ENCODE data around the gene HOMER3. TPM values are rescaled to one million over a fixed set of nuclear protein-coding genes. Genes with fewer than 3 reads are reported as not detected.
A peak's percentile ranks its signal among the peaks of the same experiment; 100 is the strongest.

HOMER3 gene
- total and polyA plus RNA-seq, 2 donors (not counting 3 experiments of a cell fraction or from before 2014, with no cell fraction given): 139 to 184 TPM

DNA sequence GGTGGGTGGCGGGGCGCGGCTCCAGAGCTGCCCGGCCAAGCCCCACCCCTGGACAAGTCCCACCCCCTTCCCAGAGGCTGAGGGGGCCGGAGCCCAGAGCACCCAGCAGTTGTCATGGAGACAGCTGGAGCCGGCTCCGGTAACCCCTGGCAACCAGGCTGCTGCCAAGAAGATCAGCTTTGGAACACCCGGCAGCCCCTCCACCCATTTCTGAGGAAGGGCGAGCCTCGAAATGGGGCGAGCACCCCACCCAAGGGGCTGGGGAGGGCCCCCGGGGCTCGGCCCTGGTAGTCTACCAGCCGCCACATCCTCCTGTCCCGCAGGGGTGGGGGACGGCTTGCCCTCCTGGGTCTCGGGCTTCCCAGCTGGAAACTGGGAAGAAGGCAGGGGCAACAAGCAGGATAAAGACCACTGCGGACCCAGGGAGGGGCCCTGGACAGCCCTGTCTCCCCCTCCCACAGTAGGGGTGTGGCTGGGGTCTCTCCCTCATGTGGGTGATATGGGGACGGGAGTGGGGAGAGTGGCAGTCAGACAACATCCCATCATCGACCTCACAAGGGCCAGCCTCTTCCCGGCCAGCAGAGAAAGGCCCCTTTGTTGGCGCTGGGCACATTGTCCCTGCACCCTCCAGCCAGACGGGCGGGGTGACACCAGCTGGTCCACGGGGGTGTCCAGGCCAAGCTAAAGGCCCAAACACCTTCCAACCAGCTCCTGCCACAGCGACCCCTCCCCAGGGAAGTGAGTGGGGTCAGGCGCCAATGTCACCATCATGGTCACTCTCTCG lies 46.6 kb downstream of the HOMER3 start:
- Histone ChIP-seq H2AFZ (ENCODE audit: low read depth, low read length) (peak overlapping the region; percentile 81), H3K9me3 (replicated peaks; ENCODE audit: control insufficient read depth, insufficient read depth, low read length) (no peaks in the 10 kb centered on the region), H3K79me2 (ENCODE audit: control insufficient read depth, insufficient read depth, low read length) (no peaks in the 10 kb centered on the region), H3K4me2 (ENCODE audit: insufficient read depth, low read length) (peak overlapping the region; percentile 69), H3K9me1 (replicated peaks; ENCODE audit: control insufficient read depth, extremely low read depth, insufficient read depth, low read length) (no peaks in the 10 kb centered on the region), H3K4me3 (replicated peaks in 1 of 3; ENCODE audit: insufficient read depth in 1 of 3, low read depth in 1 of 3, low read length in 3 of 3) (peak overlapping the region in 2 of 3 experiments; percentile 35 to 54), H4K20me1 (replicated peaks; ENCODE audit: control insufficient read depth, extremely low read depth, insufficient read depth, low read length) (no peaks in the 10 kb centered on the region), H3K4me1 (ENCODE audit: control insufficient read depth, extremely low read depth, insufficient read depth, low read length) (no peaks in the 10 kb centered on the region), H3K27ac (ENCODE audit: insufficient read depth, low read depth, low read length) (no peak overlapping the region), H3K36me3 (ENCODE audit: control insufficient read depth in 2 of 2, extremely low read depth in 1 of 2, insufficient read depth in 2 of 2, low read length in 2 of 2) (peaks cover 0 to under 1% of the 10 kb centered on the region in 2 experiments), H3K9ac (replicated peaks; ENCODE audit: extremely low read depth, insufficient read depth, low read length) (no peak overlapping the region), H3K27me3 (ENCODE audit: control insufficient read depth in 2 of 2, insufficient read depth in 2 of 2, low read length in 2 of 2) (peaks cover 0 to 2% of the 10 kb centered on the region in 2 experiments)
- DNase-seq (ENCODE audit: low read depth, low spot score): no peak
- intact Hi-C loops (cut with micrococcal nuclease) (loop anchor here (1.0 to 5.0 kb wide), 3 partner anchors 24 to 92 kb away; partner anchors contain the start of genes COPE and DDX49), dilution Hi-C loops (cut with MboI; ENCODE audit: extremely low pct_ligation_motif_present, low sequenced_read_pairs) (no loop called here)
- TF ChIP-seq POLR2A (IDR thresholded peaks at IDR 0.05; ENCODE audit: low read depth, low read length): no peak
- no peak for FAIRE-seq
- BruUV-seq (replicated peaks): no TSS peak
- ChIA-PET CTCF (interaction anchor here (0.6 to 2.8 kb wide), 6 partner anchors 17 to 105 kb away, joined by 3 to 33 read pairs (median 4); no protein-coding TSS in a partner anchor), POLR2A (interaction anchor here (0.6 kb wide), 2 partner anchors 10 to 93 kb away, joined by 5 to 8 read pairs; no protein-coding TSS in a partner anchor)

DNA sequence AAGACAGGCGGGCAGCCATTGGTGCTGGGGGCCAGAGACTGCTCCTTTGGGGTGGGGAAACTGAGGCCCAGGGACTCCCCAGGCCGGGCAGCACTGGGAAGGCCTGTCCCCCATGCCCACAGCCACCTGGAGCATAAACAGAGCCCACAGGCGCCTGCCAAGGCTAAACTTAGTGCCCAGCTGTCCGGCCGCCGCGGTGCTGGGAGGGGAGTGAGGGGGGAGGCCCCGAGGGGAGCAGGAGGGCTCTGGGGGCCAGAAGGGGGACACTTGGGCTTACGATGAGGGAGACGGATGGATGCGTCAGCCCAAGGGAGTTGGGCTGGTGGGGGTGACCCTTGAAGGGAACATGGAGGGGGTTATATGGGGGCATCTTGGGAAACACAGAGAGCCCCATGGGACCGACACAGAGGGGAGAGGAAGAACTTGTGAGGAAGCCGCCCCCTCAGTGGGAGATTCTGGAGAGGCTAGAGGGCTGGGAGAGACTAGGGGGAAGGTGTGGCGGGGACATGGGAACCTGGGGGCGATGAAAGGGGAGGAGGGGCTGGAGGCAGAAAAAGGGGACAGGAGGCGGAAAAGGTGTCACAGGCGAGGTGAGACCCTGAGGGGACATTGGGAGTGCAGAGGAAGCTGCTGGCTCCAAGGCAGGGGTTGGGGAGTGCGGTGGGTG lies 47.3 kb downstream of the HOMER3 start:
- TF ChIP-seq EZH2 (IDR thresholded peaks at IDR 0.05; ENCODE audit: borderline replicate concordance, low read depth, low read length, severe bottlenecking) (no peak), JUN (IDR thresholded peaks at IDR 0.05; ENCODE audit: borderline replicate concordance, insufficient read depth, insufficient read length, low read depth) (no peak), POLR2AphosphoS5 (IDR thresholded peaks at IDR 0.05; ENCODE audit: insufficient read depth, low read depth, low read length) (no peak), MYC (IDR thresholded peaks at IDR 0.05; ENCODE audit: low read depth, low read length) (no peak), POLR2A (IDR thresholded peaks at IDR 0.05; ENCODE audit: low read depth, low read length) (no peak), FOS (IDR thresholded peaks at IDR 0.05; ENCODE audit: borderline replicate concordance, insufficient read depth, low read length) (no peak), GATA2 (IDR thresholded peaks at IDR 0.05; ENCODE audit: insufficient read depth, insufficient read length, low read depth, low read length) (no peak)
- TF ChIP-seq, protein P1, sequence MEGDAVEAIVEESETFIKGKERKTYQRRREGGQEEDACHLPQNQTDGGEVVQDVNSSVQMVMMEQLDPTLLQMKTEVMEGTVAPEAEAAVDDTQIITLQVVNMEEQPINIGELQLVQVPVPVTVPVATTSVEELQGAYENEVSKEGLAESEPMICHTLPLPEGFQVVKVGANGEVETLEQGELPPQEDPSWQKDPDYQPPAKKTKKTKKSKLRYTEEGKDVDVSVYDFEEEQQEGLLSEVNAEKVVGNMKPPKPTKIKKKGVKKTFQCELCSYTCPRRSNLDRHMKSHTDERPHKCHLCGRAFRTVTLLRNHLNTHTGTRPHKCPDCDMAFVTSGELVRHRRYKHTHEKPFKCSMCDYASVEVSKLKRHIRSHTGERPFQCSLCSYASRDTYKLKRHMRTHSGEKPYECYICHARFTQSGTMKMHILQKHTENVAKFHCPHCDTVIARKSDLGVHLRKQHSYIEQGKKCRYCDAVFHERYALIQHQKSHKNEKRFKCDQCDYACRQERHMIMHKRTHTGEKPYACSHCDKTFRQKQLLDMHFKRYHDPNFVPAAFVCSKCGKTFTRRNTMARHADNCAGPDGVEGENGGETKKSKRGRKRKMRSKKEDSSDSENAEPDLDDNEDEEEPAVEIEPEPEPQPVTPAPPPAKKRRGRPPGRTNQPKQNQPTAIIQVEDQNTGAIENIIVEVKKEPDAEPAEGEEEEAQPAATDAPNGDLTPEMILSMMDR (IDR thresholded peaks at IDR 0.05; ENCODE audit: extremely low read depth in 1 of 2, insufficient read depth in 1 of 2, low read depth in 1 of 2, low read length in 2 of 2): no peak
- TF ChIP-seq, protein P2, sequence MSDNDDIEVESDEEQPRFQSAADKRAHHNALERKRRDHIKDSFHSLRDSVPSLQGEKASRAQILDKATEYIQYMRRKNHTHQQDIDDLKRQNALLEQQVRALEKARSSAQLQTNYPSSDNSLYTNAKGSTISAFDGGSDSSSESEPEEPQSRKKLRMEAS (IDR thresholded peaks at IDR 0.05; ENCODE audit: insufficient read depth, insufficient read length): no peak
- no TSS peak for BruUV-seq (replicated peaks)
- Histone ChIP-seq H3K4me2 (ENCODE audit: insufficient read depth, low read length) (no peak overlapping the region), H3K9ac (replicated peaks; ENCODE audit: extremely low read depth, insufficient read depth, low read length) (no peak overlapping the region), H3K9me1 (replicated peaks; ENCODE audit: control insufficient read depth, extremely low read depth, insufficient read depth, low read length) (no peaks in the 10 kb centered on the region), H3K27ac (ENCODE audit: insufficient read depth, low read depth, low read length) (no peak overlapping the region), H3K79me2 (ENCODE audit: control insufficient read depth, insufficient read depth, low read length) (no peaks in the 10 kb centered on the region), H2AFZ (ENCODE audit: low read depth, low read length) (no peak overlapping the region), H4K20me1 (replicated peaks; ENCODE audit: control insufficient read depth, extremely low read depth, insufficient read depth, low read length) (no peaks in the 10 kb centered on the region), H3K36me3 (ENCODE audit: control insufficient read depth in 2 of 2, extremely low read depth in 1 of 2, insufficient read depth in 2 of 2, low read length in 2 of 2) (no peaks in the 10 kb centered on the region), H3K4me3 (replicated peaks in 1 of 3; ENCODE audit: insufficient read depth in 1 of 3, low read depth in 1 of 3, low read length in 3 of 3) (no peak overlapping the region), H3K27me3 (ENCODE audit: control insufficient read depth in 2 of 2, insufficient read depth in 2 of 2, low read length in 2 of 2) (peaks cover 0 to 2% of the 10 kb centered on the region in 2 experiments), H3K4me1 (ENCODE audit: control insufficient read depth, extremely low read depth, insufficient read depth, low read length) (no peaks in the 10 kb centered on the region), H3K9me3 (replicated peaks; ENCODE audit: control insufficient read depth, insufficient read depth, low read length) (no peaks in the 10 kb centered on the region)
- dilution Hi-C loops (cut with MboI; ENCODE audit: extremely low pct_ligation_motif_present, low sequenced_read_pairs) (no loop called here), intact Hi-C loops (cut with micrococcal nuclease) (loop anchor here (2.0 kb wide), 1 partner anchor 25 kb away; the partner anchor contains the start of genes COPE and DDX49)
- FAIRE-seq (no peak), DNase-seq (ENCODE audit: low read depth, low spot score) (no peak)
- ChIA-PET CTCF (interaction anchor here (0.6 to 2.8 kb wide), 3 partner anchors 46 to 99 kb away, joined by 3 to 33 read pairs (median 11); no protein-coding TSS in a partner anchor), POLR2A (no interaction called here)

All from endothelial cell of umbilical vein (primary cell).